MM.1S (cell line): ENCODE measurements around the gene ZNF587.

Source experiments
- CTCF ChIP-seq: fragments of 300-600 bp; sonication (generic); IDR thresholded peaks from 2 replicates; pipeline ENCODE4 v1.5.1; 2016; ENCODE audit warnings: antibody characterized with exemption, low read length, mixed read lengths
- EZH2 ChIP-seq: fragments of 300-600 bp; sonication (generic); optimal IDR thresholded peaks from 2 replicates; pipeline ENCODE3; 2017; ENCODE audit warnings: low read depth, mild to moderate bottlenecking, antibody characterized with exemption, low read length, mixed read lengths
- EZH2phosphoT487 ChIP-seq: fragments of 300-600 bp; sonication (generic); IDR thresholded peaks from 2 replicates; pipeline ENCODE4 v1.6.1; 2018; ENCODE audit warnings: antibody characterized with exemption, low read length

- no peak for TF ChIP-seq CTCF
- no peak for TF ChIP-seq EZH2phosphoT487
- TF ChIP-seq EZH2: no peak
These were observed 37.7 kb downstream of the ZNF587 start for GRCh38 chr19:57887195-57887941.
